ENCODE data around the gene UBL3.

The UBL3 gene

DNA sequence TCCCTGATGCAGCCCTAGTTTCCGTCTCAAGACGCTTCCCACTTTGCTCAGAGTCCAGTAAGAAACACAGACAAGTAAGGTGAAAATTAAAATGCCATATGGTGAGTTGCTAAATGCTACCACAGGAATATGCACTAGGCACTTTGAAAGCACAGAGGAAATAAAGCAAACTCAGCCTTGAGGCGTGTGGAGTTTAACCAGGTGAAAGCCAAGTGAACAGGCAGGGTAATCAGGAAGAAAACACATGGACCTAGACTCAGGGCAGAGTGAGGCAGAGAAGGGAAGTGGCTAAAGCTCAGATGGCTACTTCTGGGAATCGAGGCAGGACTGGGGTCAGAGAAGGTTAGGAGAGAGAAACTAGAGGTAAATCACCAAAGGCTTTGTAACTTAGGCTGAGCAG is 5.4 kb upstream of the UBL3 start:
- DNase-seq: no peak

DNA sequence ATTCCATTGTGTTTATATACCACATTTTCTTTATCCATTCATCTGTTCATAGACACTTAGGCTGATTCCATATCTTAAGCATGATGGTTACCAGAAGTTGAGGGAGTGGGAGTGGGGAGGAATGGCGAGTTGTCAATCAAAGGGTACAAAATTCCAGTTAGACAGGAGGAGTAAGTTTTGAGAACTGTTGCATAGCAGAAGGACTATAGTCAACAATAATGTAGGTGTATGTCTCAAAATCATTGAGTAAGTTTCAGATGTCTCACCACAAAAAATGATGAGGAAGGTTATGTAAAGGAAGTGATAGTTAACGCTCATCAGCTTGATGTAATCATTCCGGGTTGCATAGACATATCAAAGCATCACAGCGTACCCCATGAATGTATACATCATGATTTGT is 4.6 kb upstream of the UBL3 start:
- no peak for DNase-seq

- DNase-seq: no peak
These were observed 2.7 kb upstream of the UBL3 start for GRCh38 chr13:29853131-29853530.

GRCh38 chr13:29852472-29853054 is 2.1 kb upstream of the UBL3 start:
- no peak for DNase-seq

DNA sequence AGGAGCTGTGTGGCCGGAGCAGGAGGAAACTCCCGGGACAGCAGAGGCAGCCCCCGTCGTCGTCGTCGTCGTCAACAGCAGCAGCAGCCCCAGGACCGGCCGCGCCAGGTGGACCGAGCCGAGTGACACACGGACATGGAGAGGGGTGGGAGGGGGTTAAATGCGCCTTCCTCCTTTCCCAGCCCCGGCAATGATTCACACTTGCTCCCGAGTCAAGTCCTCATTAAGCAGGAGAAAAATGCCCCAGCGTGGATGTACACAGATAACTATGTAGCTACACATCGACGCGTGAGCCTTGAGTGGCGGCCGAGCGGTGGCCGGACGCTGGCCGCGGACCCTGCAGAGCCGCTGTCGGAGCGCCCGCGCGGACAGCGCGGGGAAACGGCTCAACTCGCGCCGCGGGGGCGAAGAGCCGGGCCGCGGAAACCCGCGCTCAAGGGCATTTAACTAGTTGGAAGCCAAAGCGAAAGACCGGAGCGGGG is 645 bp downstream of the UBL3 start:
- DNase-seq: peak; percentile 78

DNA sequence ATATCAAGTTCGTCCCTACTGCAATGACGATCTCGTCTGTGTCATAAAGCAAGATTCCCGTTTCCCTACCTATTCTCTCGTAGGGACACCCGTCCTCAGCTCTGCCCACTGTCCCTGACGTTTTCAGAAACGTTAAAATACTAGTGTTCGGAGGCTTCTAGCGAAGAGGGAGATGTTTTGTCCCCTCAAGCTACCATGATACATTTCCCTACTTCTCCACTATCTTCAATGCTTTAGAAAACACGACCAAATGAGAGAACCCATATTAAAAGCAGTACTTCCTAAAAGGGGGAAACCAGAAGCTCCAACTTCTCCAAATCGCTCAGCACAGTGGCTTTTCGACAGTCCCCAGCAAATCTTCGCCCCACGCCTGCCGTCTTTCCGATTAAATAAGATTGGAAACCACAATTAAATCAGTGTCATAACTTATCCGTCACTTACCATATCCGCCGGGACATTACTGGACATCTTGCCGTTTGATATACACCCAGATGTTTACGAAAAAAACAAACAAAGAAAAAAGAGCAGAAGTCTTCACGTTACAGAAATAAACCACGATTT is 1.3 kb downstream of the UBL3 start:
- peak; percentile 52 for DNase-seq

GRCh38 chr13:29847501-29847983 is 2.9 kb downstream of the UBL3 start:
- DNase-seq: no peak

DNA sequence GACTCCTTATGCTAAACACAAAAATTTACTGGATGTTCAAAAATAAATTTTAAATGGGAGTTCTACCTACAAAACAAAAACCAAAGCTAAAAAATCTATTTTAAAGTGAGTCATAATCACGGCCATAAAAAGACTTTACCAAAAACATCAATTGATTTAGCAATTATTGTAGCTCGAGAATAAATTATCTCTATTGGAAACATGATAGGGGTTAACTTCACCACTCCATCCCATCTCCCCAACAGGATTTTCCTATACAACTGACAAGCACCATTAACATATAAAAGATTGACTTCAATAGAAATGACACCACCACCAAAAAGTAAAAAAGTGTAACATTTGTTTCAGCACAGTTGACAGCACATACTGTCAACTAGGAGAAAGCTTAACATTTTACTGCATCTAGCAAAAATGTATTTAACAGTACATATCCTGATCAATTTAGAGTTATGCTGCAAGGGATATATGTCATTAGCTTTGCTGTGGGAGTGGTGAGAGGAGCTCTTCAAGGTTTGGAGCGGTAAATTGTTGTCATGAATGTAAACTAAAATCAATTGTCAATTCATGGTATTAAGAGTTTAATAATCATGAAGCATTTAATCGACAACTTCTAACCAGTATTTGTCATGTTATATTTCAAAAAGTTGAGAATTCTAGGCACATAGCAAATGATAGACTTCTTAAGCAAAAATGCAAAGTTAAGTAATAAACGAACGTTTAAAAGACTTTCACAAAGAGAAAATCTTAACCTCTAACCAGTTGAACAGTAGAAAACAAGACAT is 3.8 kb downstream of the UBL3 start:
- no peak for DNase-seq

GRCh38 chr13:29845440-29846056 is 4.9 kb downstream of the UBL3 start:
- no peak for DNase-seq

DNA sequence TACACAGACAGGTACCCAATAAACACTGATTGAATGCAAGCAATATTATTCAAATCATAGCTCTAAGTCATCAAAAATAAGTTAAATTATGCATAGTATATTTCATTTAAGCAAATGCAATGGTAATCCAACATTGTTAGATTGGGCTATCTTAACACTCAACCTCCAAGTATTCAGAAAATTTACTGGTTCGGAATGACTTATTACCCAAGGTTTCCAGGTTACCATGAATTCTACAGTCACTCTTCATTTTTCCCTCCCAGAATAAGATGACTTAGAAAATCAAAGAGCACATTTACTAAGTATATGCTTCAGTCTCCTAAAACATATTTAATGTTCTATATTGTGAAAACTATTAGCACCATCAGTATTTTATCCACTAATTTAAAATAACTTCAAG is 6.0 kb downstream of the UBL3 start:
- no peak for DNase-seq

GRCh38 chr13:29840585-29840984 is 9.8 kb downstream of the UBL3 start:
- DNase-seq: no peak

DNA sequence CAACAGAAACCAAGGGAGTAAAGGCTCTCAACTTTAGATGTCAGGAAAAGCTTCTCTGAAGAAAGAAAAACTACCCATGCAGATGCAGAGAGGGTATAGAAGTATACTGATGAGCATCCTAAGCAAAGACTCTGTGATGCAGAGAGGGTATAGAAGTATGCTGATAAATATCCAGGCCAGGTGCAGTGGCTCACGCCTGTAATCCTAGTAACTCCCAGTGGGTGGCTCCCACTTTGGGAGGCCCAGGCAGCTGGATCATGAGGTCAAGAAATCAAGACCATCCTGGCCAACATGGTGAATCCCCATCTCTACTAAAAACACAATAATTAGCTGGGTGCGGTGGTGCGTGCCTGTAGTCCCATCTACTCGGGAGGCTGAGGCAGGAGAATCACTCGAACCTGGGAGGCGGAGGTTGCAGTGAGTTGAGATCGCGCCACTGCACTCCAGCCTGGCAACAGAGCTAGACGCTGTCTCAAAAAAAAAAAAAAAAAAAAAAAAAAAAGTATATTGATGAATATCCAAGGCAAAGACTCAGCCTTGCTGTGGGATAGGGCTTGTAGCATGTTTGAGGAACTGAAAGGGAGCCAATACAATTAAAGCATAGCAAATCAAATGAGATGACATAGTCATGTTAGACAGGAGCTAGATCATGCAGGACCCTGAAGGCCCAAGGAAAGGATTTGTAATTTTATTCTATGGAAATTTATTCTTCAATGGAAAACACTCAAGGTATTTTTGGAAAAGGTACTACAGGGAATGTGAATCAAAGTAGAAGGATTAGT is 14.9 kb downstream of the UBL3 start:
- no peak for DNase-seq

DNA sequence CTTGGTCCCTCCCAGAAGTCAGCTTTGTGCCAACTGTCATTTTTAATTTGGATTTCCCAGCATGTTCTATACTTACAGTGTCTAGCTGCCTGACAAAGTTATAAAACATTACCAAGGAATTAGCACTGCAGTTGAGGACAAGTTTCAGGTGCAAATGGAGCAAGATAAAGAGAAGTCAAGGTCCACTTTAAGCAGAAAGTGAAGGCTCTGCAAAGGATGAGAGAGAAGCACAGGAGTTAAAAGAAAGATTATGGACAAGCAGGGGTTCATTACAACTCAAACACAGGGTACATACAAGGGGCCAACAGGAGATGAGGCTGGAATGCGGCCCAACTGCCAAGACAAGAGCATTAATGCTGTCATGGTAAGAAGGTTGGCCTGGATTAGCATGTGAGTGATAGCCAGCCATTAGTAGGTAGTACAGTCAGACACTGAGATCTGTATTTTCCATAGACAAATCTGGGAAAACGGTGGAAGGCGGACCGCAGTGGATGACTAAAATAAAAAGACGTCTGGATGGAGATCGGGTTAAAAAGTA is 17.6 kb downstream of the UBL3 start:
- no peak for DNase-seq

- DNase-seq: no peak
These were observed 20.4 kb downstream of the UBL3 start for GRCh38 chr13:29830000-29830399.

DNA sequence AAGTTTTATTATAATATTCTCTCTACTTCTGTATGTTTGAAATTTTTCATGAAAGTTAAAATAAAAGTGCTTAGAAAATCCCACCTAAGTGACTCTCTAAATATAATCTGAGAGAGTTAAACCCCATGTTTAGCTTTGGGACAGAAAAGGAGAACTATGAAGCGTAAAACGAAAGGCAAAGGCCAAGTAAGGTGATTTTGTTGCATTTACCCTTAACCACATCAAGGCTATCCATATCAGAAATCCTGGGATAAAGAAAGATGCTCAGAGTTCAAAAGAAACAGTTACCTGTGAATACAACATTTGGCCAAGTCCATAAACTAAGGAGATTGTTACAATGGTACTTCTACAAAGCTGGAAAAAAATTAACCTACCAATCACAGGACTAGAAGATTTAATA is 31.3 kb downstream of the UBL3 start:
- no peak for DNase-seq

DNA sequence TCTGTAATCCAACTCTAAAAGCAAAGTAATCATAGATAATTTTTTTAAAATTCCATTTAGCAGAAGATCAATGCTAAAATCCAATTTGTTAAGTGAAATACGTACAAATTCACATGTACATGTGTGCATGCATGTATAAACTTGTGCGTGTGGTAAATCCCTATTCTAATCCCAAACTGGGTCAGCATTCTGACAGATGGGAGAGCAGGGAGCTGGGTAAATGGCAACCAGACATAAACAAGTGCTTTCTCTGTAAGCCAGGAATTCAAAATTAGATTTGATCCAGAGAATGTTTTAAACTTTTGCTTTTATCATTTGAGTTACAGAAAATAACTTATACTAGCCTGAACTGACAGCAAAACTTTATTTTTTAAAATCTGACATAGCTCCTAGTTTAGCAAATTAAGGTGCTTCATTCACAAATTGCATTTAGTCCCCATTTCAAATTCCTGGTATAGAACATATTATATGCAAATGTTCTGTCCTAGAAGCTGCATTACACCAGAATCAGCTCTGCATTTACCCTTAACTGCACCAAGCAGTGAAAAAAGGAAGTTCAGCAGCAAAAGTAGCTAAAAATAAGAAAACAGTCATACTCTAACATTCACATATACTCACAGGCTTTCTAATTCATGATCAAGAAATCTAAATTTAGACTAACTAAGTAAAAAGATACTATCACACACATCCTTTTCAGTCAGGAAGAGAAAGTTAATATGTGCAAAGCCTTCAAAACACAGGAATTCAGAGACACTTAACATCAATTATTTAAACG is 32.6 kb downstream of the UBL3 start:
- no peak for DNase-seq

DNA sequence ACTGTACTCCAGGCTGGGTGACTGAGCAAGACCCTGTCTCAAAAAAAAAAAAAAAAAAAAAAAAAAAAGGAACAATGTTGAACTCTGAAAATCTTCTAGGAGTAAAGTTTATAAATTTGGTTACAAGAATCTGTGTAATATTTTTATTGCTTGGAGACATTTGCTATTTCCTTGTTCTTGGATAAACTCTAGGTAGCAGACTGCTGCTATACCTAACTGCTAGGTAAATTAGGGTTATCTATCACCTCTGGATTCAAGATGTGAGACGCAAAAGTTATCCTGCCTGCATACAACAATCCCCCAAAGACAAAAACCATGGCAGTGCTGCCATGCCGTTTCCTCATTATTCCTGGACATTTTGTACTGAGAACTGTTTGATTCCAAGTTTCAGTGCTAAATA is 33.7 kb downstream of the UBL3 start:
- DNase-seq: no peak

DNA sequence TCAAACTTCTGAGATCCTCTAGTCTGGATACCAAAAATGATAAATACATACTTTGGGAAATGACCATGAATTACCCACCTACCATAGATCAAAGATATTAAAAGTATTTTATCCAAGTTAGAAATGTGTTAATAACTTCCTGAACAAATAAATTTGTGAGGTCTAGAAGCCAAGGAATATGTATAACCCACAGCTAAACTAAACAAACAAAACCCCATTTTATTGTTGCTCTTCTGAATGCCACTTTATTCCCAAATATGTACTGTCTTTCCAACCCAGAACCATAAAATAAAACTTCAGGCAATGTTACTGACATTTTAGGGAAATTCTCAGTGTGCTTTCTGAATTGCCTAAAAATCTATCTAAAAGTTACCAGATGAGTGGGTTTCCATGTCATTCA is 35.1 kb downstream of the UBL3 start:
- DNase-seq: no peak

GRCh38 chr13:29810898-29811297 is 39.5 kb downstream of the UBL3 start:
- DNase-seq: no peak

- no peak for DNase-seq
These were observed 40.2 kb downstream of the UBL3 start for GRCh38 chr13:29810145-29810742.

DNA sequence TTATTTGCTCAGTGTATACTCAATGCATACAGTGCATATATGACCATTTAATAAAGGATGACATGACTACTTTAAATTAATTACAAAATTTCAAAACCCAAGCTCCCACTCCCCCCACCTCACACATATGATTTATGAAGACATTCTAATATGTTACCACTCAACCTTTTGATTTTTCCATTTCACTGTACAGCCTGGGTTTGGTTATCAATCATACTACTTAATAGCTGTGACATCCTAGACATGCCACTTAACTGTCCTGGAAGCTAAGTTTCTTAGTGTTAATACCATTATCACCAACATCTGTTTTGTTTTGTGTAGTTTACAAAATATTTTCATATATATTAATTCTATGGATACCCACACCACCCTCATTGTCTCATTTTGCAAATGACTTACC is 42.2 kb downstream of the UBL3 start:
- no peak for DNase-seq

All from right forelimb (tissue), 1 donor.